Measurements from ENCODE around the gene RRM1.
"Not testable (repeated sequence)": the region's sequence is repeated elsewhere in the genome, so short reads cannot be mapped to it uniquely, and the experiment has no call there.

The RRM1 gene

GRCh38 chr11:4146070-4146771, 51.6 kb downstream of the RRM1 start:
- DNase-seq: no peak

- DNase-seq: no peak
Measured at GRCh38 chr11:4146772-4147098, 52.1 kb downstream of the RRM1 start.

- DNase-seq: no peak
Measured at GRCh38 chr11:4154503-4154902, 59.9 kb downstream of the RRM1 start.

- no peak for DNase-seq
Measured at GRCh38 chr11:4156571-4156970, 62.0 kb downstream of the RRM1 start.

GRCh38 chr11:4158818-4159217, 64.2 kb downstream of the RRM1 start:
- not testable (repeated sequence) for DNase-seq

- no peak for DNase-seq
Measured at GRCh38 chr11:4161305-4161704, 66.7 kb downstream of the RRM1 start.

GRCh38 chr11:4164884-4165590, 70.4 kb downstream of the RRM1 start:
- no peak for DNase-seq

- DNase-seq: no peak
Measured at GRCh38 chr11:4167292-4167691, 72.7 kb downstream of the RRM1 start.

GRCh38 chr11:4167758-4168157, 73.2 kb downstream of the RRM1 start:
- DNase-seq: no peak

GRCh38 chr11:4175620-4176350, 81.2 kb downstream of the RRM1 start:
- DNase-seq: peak; percentile 8

- no peak for DNase-seq
Measured at GRCh38 chr11:4178813-4179662, 84.4 kb downstream of the RRM1 start.

GRCh38 chr11:4180441-4181183, 86.0 kb downstream of the RRM1 start:
- no peak for DNase-seq

- no peak for DNase-seq
Measured at GRCh38 chr11:4181782-4182721, 87.5 kb downstream of the RRM1 start.

- no peak for DNase-seq
Measured at GRCh38 chr11:4183410-4184057, 88.9 kb downstream of the RRM1 start.

GRCh38 chr11:4184163-4184916, 89.7 kb downstream of the RRM1 start:
- no peak for DNase-seq

GRCh38 chr11:4185561-4185960, 91.0 kb downstream of the RRM1 start:
- no peak for DNase-seq

- no peak for DNase-seq
Measured at GRCh38 chr11:4186464-4187054, 92.0 kb downstream of the RRM1 start.

- peak; percentile 86 for DNase-seq
Measured at GRCh38 chr11:4187055-4187988, 92.7 kb downstream of the RRM1 start.
